ENCODE results near the gene ABHD15. TPM values are rescaled to one million over a fixed set of nuclear protein-coding genes. Genes with fewer than 3 reads are reported as not detected.
A peak's percentile ranks its signal among the peaks of the same experiment; 100 is the strongest.

Gene ABHD15
- total RNA-seq, 1 donor from 2014 or later, result 11.1 TPM

DNA sequence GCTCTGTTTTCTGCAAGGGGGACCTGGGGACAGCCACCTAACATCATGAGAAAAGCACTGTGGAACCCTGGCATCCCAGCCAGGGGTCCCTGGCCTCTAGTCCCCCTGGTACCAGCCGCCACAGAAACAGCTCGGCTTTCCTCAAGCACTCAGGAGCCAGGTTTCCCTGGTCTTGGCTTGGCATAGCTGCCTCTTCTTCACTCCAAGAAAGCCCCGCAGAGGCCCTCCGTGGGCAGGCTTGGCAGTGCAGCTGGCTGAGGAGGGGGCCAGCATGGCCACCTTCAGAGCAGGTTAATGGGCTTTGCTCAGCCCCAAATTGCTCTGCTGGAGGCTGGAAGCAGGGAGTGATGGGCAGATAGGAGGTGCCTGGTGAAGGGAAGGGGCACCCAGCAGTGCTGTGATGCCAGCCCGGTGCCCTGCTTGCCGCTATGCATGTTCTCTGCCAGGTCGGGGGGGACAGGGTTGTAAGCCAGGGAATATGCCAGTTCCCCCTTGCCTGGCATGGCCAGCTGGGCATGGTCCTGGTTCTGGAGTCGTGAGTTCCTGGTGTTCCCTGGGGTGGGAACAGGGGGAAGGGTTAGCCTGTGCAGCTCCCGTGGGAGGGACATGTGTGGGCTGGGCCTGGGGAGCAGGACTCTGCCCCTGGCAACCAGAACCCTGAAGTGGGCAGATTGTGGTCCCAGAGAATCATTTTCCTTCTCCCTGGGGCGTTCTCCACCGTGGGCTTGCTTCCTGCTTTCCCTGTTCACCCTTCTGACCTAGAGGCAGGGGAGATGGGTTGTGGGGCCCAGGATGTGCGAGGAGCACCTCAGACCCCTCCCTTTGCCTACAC, 29.3 kb upstream of the ABHD15 start:
- intact Hi-C loops (cut with DNase I), result no loop called here
- DNase-seq (ENCODE audit: low spot score) (no peak), ATAC-seq (no peak)

DNA sequence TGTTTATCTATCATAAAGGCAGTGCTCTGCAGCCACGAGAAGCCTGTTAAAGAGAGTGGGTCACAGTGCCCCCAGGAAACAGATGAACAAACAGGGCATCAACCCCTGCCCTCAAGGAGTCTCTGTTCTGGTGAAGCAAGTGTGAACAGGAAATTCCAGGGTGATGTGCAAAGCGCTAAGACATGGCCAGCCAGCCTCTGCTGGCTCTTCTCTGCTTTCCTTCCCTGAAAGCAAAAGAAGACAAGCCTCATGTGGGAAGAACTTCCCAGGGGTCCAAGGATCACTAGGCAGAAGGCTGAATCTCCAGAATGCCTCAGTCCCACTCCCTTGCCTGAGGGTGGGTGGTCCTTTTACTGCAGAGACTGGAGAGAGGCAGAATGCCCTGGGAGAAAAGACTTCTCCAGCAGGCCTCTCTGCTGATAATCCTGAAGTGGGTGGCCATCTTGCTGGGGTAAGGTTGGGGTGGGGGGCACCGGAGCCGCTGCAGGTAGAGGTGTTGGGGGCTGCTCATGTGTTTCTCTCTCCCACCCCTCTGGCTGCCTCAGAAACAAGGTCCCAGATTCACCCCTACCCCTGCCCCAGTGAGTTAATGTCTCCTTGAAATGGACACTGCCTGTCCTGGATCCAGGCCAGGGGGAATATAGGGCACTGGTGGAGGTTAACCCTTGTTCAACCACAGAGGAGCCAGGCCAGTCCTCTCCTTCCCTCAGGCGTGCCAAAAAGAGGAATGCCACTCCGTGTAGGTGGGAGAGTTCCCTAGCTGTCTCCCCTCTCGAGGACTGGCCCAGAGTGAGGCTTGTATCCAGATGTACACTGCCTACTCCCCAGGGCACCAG, 28.5 kb upstream of the ABHD15 start:
- DNase-seq (ENCODE audit: low spot score) (no peak), ATAC-seq (no peak)
- intact Hi-C loops (cut with DNase I), result no loop called here

DNA sequence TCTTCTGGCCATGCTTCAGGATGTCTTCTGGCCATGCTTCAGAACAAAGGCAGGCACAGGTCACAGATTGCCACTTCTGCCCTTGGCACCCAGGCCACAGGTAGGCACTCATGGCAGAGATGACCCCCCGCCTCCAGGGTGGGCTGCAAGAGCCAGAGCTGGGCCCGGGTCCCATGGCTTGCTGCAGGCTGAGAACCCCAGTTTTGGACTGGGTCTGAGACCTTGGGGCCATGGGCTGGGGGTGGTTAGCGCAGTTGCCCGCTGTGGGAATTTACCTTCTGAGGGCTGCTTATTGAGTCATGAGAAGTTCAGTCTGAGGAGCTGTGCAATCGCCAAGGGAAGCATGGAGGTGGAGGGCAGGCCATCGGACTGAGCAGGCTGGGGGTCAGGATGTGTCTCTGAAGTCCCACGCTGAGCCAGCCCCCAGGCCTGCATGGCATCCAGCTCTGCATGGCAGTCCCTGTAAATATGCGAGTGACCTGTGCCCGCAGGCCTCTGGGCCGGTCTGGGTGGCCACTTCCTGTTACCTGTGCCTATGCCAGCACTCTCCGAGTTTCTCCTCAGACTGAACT, 27.8 kb upstream of the ABHD15 start:
- intact Hi-C loops (cut with DNase I), result no loop called here
- DNase-seq (ENCODE audit: low spot score) (peak; percentile 57), ATAC-seq (no peak)

DNA sequence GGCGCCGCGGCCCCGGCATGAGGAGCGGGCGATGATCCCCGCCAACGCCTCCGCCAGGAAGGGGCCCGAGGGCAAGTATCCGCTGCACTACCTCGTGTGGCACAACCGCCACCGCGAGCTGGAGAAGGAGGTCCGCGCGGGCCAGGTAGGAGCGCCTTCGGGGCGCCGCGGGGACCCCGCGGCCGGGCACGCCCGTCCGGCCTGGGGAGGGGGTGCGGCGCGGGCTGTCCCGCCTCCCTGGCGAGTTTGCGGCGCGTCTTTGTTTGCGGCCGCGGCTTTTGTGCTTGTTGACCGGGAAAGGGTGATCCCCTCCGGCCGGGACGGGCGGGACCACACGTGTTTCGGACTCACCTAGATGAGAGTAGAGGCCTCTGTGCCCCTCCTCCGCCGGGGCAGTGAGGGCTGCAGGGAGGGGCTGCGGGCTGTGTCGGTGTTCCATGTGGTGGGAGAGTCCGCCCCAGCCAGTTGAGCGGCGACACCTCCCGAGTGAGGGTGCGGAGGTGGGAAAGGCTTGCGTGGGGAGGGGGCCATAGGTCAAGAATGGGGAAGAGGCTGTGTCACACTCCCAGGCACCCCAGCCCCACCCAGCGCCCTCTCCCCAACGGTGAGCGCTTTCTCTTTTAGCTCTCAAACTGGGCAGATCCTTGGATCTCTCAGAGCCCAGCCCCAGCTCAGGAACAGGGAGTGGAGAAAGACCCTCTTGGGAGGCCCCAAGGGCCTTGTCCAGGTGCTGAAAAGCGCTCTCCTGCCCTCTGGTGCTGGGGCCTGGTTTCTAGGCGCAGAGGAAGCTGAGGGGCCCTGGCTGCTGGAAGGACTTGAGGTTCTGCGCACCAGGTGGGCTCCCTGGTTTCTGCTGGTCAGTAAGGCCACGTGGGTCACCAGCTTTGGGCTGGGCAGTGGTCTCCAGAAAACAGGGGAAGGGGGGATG, 27.0 kb upstream of the ABHD15 start:
- intact Hi-C loops (cut with DNase I), result no loop called here
- no peak for ATAC-seq
- peak; percentile 65 for DNase-seq (ENCODE audit: low spot score)

DNA sequence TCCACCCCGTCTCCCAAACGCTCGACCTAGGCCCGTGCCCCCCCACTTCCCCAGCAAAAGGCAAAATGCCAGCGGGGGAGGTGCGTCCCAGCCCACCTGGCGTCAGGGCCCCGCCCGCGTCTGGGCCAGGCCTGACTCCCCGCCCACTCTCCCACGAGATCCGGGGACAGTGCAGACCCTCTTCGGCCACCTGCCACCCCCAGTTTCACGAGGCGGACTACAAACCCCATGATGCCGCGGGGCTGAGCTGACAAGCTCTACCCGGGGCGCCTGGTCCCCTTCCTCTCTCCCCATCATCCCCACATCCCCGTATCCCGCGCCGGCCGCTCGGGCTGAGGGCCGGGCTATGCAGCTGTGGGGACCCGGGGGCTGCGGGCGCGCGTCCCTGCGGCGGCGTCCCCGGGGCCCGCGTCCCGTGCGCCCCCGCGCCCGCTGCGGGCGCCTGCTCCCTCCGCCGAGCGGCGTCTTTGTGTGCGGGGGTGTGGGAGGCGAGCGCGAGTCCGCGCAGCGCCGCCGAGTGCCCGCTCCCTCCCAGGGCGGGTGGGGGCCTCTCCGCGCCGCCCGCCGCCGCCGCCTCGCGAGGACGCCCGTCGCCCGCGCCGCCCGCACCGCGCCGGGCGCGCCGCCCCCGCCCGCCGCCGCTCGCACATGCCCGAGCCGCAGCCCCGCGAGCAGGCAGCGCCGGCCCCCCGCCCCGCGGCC, 26.2 kb upstream of the ABHD15 start, which contains the start of gene ANKRD13B:
Gene ANKRD13B, plus strand, starts transcription at position 283 of the 702 bp plus-strand sequence. CDS start 490 bp downstream, outside the sequence.
- intact Hi-C loops (cut with DNase I), result no loop called here
- ATAC-seq, result peak; percentile 7
- peak; percentile 76 for DNase-seq (ENCODE audit: low spot score)

DNA sequence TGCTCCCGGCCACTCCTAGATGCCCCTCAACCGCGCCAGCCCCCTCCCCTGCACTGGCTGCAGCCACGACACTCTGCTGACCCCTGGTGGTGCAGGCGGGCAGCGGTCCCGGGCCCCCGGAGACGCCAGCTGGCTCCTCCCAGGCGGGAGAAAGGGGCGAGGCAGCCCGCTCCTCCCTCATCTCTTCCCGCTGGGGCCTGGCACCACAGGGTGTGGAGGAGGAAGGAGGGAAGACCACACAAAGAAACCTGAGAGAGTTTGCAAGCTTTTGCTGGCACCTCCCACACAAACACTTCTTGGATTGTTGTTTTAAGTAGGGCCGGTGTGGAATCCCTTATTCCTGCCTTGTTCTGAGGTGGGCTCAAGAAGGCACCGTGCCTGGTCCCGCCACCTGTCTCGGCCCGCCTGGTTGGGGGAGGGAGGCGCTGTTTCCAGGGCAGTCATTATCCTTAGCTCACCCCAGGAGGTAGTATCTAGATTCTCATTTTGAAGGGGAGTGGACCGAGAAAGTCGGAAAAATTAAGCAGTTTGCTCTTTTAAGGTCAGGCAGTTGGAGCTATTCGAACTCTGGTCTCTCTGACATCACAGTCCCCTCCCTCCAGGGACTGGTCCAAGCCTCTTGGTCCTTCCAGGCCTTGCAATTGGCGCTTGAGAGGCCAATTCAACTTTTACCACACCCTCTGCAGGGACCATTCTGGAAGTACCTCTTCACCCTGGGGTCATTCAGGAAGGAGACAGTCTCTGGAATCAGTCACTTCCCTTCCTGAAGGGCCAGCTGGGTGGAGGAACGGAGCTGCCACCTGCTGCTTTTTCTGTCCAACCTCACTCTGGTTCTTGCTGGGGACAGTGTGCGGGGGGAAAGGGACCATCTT, 25.1 kb upstream of the ABHD15 start:
- DNase-seq (ENCODE audit: low spot score) (peak; percentile 94), ATAC-seq (peak; percentile 84)
- intact Hi-C loops (cut with DNase I), result no loop called here

DNA sequence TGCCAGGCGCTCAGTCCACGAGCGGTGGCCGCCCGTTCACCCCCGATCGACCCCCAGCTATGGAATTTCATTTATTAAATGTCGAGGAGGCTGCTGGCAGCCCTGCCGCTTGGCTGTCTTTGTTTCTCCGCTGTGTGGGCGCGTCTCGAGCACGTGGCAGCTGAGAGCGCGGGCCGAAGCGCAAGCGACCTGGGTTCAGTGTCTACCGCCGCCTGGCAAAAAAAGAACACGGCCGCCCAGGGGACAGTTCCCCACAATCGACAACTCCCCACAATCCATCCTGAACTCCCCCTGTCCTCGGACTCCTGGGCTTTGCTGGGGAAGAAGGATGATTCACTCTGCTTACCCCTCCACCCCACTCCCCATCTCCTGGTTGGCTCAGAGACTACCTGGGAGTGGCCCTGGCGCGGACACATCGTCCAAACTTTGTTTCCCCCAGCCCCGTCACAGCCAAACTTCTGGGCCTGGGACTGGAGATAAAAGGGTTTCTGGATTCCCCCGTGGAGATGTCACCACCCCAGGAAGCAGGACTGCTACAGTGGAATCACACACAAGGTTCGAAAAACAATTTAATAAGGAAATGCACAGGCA, 24.4 kb upstream of the ABHD15 start:
- ATAC-seq, result peak; percentile 56
- intact Hi-C loops (cut with DNase I), result no loop called here

DNA sequence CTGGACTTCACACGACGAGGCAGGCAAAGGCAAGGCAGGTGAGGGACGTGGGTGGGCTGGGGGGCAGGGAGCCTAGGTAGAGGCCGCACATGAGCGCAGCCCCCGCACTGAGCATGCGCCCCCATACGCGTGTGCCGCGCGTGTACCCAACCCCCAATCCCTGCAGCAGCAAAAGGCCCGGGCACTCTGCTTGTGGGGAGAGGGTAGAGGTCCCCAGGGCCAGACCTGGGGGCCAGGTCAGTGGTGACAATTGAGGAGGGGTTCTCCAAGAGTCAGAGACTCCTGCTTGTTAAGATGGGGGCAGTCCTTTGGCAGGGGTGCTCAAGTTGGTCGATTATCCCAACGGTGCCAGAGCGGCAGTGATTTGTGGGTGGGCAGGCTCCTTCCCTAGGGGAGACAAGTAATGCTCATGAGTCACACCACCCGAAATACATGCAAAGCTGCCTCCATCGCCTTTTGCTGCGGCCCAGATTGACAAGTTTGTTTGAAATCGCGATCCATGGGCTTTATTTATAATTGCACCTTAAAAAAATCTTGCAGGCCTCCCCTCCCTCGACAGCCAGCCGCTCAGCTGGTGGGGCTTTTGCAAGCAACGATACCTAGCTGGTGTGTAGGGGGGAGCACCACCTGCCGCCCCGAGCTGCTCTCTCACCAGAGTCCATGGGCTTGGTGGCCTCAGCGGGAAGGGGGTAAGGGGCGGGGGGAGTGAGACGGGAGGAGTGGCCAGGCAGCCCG, 23.7 kb upstream of the ABHD15 start:
- peak; percentile 62 for DNase-seq (ENCODE audit: low spot score)
- ATAC-seq, result peak; percentile 20
- intact Hi-C loops (cut with DNase I), result no loop called here

More for the DNA sequence above, 24.4 kb upstream of the ABHD15 start:
- DNase-seq (ENCODE audit: low spot score), result peak; percentile 85

DNA sequence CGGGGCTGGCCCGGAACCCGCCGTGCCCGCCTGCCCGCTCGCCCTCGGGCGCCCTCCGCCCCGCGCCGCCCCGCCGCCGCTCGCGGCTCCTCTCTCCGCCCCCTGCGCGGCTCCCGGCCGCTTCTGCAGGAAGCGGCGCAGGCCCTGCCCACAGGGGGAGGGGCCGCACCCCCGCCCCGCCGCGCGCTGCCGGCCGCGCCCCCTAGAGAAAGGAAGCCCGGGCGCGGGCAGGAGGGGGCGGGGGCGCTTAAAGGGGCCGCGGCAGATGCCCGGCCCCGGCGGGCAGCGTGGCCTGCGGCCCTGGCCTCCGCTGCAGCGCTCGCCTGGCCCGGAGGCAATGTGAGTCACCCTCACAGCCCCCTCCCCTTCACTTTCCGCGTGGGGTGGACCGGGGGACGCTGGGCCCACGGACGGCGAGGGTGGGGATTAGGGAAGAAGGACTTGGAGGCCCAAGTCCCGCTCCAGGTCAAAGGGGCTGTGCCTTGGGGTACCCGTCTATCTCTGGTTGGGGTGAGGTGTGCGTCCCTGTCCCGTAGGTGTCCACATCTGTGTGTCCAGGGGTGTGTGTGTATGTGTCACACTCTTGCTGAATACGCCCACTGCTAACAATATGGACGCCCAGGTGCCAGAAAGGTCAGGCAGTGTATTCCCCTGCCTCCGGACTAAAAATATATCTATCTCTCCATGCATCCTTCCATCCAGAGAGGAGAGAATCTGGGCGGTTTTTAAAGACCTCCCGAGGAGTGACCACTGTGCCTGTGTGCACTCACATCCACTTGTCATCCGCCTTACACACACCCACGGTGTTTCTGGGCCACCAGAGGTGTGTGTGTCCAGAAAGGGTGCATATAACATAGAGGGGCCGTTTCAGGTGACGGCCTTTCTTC, 22.9 kb upstream of the ABHD15 start, which contains the start of gene GIT1:
Gene GIT1, minus strand, starts transcription at position 125 of the 887 bp plus-strand sequence. CDS start 270 bp downstream, outside the sequence.
- ATAC-seq (peak; percentile 70), DNase-seq (ENCODE audit: low spot score) (peak; percentile 91)
- intact Hi-C loops (cut with DNase I), result no loop called here

DNA sequence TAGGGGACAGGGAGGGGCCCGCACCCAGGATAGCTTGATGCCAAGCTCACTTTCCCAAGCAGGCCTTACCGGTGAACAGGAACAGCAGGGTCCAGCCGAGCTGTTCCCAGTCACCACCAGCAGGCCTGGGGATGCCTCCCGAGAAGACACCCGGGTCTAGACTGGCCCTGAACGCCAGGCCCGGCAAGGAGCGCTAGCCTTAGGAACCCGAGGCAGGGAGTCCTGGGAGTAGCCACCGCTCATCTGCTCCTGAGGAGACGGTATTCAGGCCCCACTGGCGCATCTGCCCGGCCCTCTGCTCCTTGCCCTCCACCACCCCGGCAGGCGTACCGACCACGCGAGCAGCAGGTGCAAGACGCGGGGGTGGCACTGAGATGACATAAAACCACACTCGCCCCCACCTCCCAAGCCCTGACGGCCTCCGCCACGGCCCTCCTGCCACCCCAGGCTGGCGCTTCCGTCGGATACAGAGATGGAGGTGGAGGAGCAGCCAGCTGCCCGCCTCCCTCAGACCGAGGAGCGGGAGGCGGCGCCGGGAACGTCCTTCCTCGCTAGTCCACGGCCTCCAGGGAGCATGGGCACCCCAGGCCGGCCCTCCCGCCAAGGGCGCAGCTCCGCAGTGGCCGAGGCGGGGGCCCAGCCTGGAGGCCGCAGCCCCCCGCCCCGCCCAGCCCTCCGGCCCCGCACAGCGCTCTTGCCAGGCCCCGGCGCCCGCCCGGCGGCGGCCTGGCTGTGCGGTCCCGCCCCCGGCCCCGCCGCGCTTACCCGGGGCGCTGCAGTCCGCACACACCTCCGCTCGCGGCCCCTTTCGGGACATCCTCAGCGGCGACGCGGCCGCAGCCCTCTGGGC, 21.9 kb upstream of the ABHD15 start:
- ATAC-seq (no peak), DNase-seq (ENCODE audit: low spot score) (peak; percentile 70)

DNA sequence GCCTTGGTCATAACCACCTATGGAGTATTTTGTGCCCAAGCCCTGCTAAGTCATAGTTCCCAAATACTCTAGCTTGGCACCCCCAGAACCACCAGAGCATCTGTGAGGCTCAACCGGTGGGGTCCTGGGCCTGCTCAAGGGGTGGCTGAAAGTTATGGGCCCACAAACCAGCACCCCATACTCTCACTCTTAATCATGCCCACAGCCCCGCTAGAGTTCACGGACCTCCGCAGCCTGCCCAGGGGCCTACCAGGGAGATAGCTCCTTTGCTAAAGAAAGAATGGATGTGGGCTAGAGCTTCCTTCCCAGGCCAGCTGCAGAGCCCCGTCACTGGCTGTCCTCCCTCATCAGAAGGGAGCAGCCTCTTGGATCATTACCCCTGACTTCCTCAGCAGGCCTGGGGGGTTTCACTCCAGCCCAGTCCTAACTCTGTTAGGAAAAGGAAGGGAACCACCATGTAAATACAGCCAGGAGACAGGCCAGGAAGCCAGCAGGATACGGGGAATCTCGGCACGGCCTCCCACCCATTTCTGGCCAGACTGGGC, 21.3 kb upstream of the ABHD15 start:
- DNase-seq (ENCODE audit: low spot score) (no peak), ATAC-seq (no peak)
- intact Hi-C loops (cut with DNase I), result no loop called here

More for the DNA sequence above, 21.9 kb upstream of the ABHD15 start:
- intact Hi-C loops (cut with DNase I), result no loop called here

DNA sequence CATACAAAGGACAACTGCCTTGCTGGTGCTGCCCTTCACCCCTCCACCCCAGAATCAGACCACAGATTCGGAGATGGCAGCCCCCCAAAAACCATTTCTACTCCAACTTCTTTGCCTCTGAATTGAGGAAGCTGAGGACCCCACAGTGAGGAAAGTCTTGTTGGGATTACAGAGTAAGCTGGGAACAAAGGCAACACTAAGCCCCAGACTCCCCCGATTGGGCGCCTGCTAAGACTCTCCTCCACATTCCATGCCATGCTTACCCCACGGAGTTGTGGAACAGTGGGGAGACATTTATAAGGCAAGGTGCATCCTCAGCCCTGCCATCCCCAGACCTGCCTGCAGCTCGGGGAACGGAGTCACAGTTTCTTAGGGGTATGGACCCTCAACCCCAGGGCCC, 20.8 kb upstream of the ABHD15 start:
- DNase-seq (ENCODE audit: low spot score), result no peak
- ATAC-seq, result no peak

DNA sequence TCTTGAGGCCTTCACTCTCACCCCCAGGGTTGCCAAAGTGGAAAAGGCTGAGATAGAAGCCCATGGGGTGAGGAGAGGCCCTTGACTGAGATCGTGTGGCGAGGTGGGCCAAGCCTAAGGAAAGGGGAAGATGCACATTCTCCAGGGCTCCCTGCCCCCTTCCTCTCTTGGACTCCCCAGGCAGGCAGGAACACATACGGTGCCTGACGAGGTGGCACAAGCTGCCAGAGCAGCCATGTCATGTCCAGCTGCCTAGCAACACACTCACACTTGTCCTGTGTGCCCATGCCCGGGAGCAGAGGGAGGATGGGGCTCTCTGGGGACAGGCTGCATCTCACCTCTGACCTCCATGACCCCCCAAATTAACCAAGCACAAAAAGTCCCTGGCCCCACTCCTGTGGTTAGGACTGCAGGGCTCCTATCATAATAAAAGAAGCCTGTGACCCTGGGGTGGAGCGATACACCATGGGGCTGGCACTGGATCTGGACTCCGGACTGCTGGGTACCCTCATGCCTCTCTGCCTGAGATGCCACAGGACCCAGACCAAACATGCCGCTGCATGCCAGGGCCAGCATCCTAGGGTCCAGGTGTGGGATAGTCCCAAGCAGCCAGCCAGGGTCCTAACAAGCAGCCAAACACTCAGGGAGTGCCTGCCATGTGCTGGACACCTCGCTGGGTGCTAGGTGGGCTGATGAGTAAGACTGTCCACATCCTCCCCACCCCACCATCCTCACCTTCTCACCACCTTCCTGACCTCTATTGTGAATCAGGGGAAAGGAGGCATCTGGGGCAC, 20.0 kb upstream of the ABHD15 start:
- ATAC-seq, result no peak
- no peak for DNase-seq (ENCODE audit: low spot score)
- intact Hi-C loops (cut with DNase I), result no loop called here

More for the DNA sequence above, 20.8 kb upstream of the ABHD15 start:
- intact Hi-C loops (cut with DNase I), result no loop called here
